ENCODE measurements around the gene PLGLB2.
"Not testable (repeated sequence)": the region's sequence is repeated elsewhere in the genome, so short reads cannot be mapped to it uniquely, and the experiment has no call there.

GRCh38 chr2:87740928-87741327 lies 7.0 kb upstream of the PLGLB2 start:
- TF ChIP-seq POLR2A, CTCF (IDR thresholded peaks at IDR 0.05): not testable (repeated sequence)
